Measurements from ENCODE around the gene RTP1. TPM values are rescaled to one million over a fixed set of nuclear protein-coding genes. Genes with fewer than 3 reads are reported as not detected.

RTP1 gene
- total RNA-seq, 1 donor: not detected

GRCh38 chr3:187183903-187184302 lies 13.4 kb upstream of the RTP1 start:
- H3K4me3 ChIP-seq (ENCODE audit: low read depth, low read length): no peak overlapping the region
- TF ChIP-seq, protein P1, sequence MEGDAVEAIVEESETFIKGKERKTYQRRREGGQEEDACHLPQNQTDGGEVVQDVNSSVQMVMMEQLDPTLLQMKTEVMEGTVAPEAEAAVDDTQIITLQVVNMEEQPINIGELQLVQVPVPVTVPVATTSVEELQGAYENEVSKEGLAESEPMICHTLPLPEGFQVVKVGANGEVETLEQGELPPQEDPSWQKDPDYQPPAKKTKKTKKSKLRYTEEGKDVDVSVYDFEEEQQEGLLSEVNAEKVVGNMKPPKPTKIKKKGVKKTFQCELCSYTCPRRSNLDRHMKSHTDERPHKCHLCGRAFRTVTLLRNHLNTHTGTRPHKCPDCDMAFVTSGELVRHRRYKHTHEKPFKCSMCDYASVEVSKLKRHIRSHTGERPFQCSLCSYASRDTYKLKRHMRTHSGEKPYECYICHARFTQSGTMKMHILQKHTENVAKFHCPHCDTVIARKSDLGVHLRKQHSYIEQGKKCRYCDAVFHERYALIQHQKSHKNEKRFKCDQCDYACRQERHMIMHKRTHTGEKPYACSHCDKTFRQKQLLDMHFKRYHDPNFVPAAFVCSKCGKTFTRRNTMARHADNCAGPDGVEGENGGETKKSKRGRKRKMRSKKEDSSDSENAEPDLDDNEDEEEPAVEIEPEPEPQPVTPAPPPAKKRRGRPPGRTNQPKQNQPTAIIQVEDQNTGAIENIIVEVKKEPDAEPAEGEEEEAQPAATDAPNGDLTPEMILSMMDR (IDR thresholded peaks at IDR 0.05; ENCODE audit: insufficient read depth, low read length): no peak
- DNase-seq (ENCODE audit: low read depth): no peak

- DNase-seq (ENCODE audit: low read depth): no peak
- TF ChIP-seq, protein P1 (IDR thresholded peaks at IDR 0.05; ENCODE audit: insufficient read depth, low read length): no peak
- no peak overlapping the region for H3K4me3 ChIP-seq (ENCODE audit: low read depth, low read length)
Measured at GRCh38 chr3:187185759-187186158, 11.5 kb upstream of the RTP1 start.

DNA sequence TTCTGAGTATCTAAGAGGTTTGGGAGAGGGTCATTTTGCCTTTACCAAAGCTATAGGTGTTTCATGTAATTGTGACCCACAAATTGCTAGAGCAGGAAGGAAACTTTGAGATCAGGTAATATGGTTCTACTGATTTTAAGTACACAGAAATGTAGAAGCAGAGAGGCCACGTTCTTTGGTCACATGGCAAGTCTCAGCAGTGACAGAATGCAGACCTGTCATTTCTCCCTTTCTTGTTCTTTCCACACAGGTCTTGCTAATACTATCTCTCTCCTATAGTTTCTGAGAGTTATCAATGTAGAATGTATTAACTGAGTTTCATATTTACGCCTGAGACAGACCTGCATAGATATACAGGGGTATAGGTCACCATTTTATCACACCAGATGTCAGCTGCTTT lies 10.9 kb upstream of the RTP1 start:
- DNase-seq (ENCODE audit: low read depth): no peak
- H3K4me3 ChIP-seq (ENCODE audit: low read depth, low read length): no peak overlapping the region
- TF ChIP-seq, protein P1 (IDR thresholded peaks at IDR 0.05; ENCODE audit: insufficient read depth, low read length): no peak

GRCh38 chr3:187186801-187187421 lies 10.4 kb upstream of the RTP1 start:
- no peak overlapping the region for H3K4me3 ChIP-seq (ENCODE audit: low read depth, low read length)
- peak; percentile 96 for DNase-seq (ENCODE audit: low read depth)
- TF ChIP-seq, protein P1 (IDR thresholded peaks at IDR 0.05; ENCODE audit: insufficient read depth, low read length): no peak

GRCh38 chr3:187188931-187189330 lies 8.4 kb upstream of the RTP1 start:
- peak; percentile 51 for DNase-seq (ENCODE audit: low read depth)
- TF ChIP-seq, protein P1 (IDR thresholded peaks at IDR 0.05; ENCODE audit: insufficient read depth, low read length): no peak
- no peak overlapping the region for H3K4me3 ChIP-seq (ENCODE audit: low read depth, low read length)

DNA sequence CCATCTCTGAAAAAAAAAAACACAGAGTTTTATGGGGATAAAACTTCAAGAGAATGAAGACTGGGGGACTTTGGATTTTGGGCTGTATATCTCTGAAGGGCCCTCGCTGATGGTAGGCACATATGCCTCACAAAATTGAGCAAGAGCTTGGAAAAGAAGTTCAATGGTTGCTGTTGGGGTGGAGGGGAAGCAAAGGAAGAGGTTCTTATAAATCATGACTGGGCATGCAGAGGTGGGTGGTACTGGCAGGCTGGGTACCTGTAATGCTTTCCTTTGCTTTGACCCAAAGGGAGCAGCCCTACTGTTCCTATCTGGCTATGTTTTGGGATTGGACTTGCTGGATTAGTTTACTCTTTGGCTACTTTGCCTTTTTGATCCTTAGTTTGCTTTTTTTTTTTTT lies 6.0 kb upstream of the RTP1 start:
- no peak for DNase-seq (ENCODE audit: low read depth)
- H3K4me3 ChIP-seq (ENCODE audit: low read depth, low read length): no peak overlapping the region
- TF ChIP-seq, protein P1 (IDR thresholded peaks at IDR 0.05; ENCODE audit: insufficient read depth, low read length): no peak

- TF ChIP-seq, protein P1 (IDR thresholded peaks at IDR 0.05; ENCODE audit: insufficient read depth, low read length): no peak
- peak; percentile 39 for DNase-seq (ENCODE audit: low read depth)
- no peak overlapping the region for H3K4me3 ChIP-seq (ENCODE audit: low read depth, low read length)
Measured at GRCh38 chr3:187193181-187193580, 4.1 kb upstream of the RTP1 start.
